ENCODE results near the gene SLC35A3.
"Not testable (repeated sequence)": the region's sequence is repeated elsewhere in the genome, so short reads cannot be mapped to it uniquely, and the experiment has no call there.

Gene SLC35A3

DNA sequence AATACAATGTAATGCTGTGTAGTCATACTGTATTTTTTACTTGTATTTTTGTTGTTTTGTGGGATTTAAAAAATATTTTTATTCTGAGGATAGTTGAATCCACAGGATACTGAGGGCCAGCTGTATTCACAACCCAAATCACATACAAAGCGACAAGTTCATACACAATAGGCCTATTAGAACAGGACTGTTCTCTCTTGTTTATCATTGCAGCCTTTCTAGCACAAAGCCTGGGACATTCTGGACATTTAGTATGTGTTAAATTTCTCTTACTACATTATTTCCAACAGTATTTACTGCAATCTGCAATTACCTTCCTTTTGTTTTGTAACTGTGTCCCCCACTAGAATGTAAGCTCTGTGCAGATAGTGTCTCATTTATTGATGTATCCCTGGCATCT, 65.4 kb downstream of the SLC35A3 start:
- DNase-seq (ENCODE audit: low spot score): no peak

DNA sequence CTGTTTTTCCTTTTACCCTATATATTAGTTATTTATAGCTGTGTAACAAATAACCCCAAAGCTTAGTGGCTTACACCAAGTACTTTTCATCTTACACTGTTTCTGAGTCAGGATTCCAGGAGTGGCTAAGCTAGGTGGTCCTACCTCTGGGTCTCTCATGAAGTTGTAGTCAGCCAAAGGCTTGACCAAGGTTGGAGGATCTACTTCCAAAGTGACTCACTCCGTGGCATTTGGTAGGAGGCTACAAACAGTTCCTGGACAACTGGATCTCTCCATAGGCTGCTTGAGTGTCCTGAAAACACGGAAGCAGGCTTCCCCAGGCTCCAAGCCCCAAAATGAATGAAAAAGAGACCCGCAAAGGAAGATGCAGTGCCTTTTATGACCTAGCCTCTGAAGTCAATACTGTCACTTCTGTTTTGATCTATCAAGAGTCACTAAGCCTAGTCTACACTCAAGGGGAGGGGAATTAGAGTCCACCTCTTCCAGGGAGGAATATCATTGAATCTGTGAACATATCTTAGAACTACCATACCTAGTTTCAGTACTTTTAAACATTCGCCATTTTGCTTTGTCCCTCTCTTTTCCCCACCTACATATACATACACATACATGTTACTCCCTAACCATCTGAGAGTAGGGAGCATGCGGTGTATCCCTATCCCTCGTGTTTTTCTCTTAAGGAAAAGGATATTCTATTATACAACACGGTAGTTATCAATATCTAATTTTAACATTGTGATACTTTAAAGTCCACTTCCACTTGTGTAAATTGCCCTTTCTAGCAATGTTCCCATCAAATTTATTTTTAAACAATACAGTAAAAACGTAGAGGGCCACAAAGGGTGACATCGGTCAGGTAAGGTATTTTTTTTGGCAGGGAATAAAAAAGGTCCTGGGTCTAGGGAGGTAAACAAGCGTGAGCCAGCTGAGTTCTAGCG, 67.2 kb downstream of the SLC35A3 start:
- peak; percentile 20 for DNase-seq (ENCODE audit: low spot score)

DNA sequence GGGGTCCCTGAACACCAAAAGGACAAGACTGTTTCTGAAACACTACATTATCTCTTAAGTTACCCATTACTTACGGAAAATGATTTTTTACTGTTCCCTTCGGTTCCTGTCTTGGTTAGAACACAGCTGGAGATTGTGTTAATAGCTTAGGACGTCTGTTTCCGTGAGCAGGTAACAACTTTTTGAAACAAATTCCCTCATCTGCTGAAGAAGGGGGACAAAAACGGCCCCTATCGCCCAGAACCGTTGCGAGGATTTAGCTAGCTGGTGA, 67.8 kb downstream of the SLC35A3 start:
- DNase-seq (ENCODE audit: low spot score): peak; percentile 9

DNA sequence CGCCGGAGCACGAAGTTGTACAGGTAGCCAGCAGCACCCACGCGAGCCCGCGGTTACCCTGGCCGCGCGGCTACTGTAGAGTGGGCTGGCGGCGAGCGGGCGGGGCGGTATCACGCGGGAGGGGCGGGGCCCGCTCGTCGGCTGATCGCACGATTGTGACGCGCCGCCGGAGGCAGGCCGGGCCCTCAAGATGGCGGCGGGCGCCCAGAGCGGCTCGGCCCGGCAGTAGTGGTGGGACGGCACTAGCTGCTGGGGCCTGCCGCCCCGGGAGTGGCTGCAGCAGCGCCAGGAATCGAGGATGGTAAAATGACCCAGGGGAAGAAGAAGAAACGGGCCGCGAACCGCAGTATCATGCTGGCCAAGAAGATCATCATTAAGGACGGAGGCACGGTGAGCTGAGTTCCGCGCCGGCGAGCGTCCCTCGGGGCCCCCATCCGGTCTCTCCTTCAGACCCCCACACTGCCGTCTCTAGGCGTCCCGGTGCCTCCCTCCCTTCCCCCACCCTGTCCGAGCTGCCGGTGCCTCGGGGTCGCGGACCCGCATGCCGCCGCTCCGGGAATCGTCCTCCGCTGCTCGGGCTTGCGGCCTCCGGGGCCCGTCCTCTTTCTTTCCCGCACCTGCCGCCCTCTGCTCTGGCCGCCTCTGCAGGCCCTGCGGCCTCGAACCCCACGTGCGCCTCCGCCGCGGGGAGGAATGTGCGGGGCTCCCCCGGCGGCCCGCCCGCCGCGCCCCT, 68.3 kb downstream of the SLC35A3 start:
- DNase-seq (ENCODE audit: low spot score): peak; percentile 72

DNA sequence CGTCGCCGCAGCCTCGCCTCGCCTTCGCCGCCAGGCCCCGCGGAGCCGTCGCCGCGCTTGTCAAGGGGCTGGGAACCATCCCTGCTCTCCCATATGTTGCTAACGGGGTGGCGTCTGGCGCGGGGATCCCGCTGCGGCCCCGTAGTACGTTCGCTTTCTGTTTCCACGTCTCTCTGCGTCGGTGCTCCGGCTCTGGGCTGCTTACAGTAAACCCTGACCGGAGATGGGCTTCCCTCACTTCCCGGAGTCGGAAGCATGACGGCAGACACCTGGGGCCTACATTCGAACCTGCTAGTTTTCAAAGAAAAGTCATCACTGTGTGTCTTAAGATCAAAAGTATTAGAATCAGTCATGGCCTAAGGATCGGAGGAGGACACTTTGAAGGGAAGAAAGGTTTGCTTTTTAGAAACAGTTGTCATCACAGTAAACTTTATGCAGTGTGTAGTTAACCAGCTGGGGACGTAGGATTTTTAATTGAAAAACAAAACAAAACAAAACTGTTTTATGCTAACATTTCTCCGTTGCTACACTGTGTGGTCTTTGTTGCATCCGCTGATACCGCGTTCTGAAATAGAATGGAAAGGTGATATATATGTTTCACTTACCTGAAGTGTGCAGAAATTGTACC, 69.0 kb downstream of the SLC35A3 start:
- peak; percentile 38 for DNase-seq (ENCODE audit: low spot score)

DNA sequence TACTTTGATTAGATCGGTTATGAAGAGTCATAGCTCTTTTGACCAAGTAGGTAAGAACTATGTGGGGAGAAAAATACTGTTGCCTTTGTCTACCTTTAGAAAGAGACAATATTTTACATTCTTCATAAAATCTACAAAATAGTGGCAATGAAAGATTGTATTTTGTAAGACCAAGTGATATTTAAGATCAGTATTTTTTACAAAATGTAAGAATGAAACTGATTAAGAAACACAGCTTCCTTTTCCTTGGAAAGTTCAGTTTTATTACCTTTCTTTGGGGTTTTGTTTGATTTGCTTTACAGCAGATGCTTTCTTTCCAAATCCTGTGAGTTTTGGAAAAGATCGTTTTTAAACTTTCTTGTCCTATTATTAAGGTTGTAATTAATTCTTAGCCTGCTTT, 69.8 kb downstream of the SLC35A3 start:
- no peak for DNase-seq (ENCODE audit: low spot score)

DNA sequence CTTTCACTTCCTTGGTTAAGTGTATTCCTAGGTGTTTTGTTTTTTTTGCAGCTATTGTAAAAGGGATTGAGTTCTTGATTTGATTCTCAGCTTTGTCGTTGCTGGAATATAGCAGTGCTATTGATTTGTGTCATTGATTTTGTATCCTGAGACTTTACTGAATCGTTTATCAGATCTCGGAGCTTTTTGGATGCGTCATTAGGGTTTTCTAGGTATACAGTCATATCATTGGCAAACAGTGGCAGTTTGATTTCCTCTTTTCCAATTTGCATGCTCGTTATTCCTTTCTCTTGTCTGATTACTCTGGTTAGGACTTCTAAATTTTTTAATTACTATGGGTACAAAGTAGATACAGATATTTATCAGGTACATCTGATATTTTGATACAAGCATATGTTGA, 75.4 kb downstream of the SLC35A3 start:
- no peak for DNase-seq (ENCODE audit: low spot score)

DNA sequence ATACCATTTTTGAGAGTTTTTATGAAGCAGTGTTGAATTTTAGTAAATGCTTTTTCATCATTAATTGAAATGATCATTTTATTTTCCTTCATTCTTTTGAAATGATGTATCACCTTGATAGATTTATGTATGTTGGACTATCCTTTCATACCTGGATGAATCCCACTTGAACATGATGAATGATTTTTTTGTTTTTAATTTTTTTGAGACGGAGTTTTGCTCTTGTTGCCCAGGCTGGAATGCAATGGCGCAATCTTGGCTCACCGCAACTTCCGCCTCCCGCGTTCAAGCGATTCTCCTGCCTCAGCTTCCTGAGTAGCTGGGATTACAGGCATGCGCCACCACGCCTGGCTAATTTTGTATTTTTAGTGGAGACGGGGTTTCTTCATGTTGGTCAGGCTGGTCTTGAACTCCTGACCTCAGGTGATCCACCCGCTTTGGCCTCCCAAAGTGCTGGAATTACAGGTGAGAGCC, 77.5 kb downstream of the SLC35A3 start:
- DNase-seq (ENCODE audit: low spot score): not testable (repeated sequence)

DNA sequence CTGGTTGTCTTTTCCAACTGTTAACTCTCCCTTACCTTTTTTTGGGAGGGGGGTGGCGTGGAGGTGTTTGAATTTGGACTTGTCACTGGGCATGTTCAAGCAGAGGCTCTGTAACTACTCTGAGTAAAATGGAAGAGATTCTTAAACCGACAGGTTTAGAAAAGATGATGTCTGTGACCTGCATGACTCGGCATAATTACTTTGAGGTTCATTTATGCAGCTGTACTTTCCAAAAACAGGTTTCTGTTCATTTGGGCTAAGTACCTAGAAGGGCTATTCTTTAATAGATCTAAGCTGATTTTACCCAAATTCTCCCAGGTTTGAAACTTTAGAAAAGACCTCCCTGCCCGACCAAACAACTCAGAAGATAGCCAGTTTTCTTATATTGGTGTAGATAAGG, 80.3 kb downstream of the SLC35A3 start:
- no peak for DNase-seq (ENCODE audit: low spot score)

DNA sequence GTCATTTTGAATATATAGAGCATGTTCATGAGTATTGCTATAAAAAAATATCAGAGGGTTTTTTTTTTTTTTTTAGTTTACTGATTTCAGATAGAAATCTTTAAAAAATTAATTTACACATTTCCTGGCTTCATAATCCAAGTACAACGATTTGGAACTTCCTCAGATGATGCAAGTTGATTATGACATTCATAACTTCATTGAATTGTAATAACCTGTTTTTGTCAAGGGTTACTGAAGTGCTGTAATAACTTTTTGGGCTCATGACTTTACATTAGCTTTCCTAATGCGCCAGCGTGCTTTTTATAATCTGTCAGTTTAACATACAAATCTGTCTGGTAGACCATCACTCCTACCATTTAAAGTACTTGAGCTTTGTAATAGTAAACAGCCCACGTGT, 81.6 kb downstream of the SLC35A3 start:
- DNase-seq (ENCODE audit: low spot score): no peak

DNA sequence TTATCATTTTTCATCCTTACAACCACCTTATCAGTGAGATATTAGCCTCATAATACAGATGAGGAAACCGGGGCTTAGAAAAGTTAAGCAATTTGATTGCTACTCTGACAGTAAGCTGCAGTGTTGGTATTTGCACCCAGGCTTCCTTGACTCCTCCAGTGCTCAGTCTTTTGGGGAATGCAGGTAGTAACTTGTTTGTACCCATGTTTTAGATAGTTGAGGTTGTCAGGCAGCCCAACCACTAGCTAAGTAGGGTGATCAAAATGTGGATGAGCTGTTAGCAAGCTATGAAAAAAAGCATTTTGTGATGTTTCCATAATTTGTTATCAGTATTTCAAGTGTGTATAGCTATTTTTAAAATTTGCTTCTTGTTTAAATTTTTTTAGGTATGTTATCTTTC, 82.1 kb downstream of the SLC35A3 start:
- no peak for DNase-seq (ENCODE audit: low spot score)

DNA sequence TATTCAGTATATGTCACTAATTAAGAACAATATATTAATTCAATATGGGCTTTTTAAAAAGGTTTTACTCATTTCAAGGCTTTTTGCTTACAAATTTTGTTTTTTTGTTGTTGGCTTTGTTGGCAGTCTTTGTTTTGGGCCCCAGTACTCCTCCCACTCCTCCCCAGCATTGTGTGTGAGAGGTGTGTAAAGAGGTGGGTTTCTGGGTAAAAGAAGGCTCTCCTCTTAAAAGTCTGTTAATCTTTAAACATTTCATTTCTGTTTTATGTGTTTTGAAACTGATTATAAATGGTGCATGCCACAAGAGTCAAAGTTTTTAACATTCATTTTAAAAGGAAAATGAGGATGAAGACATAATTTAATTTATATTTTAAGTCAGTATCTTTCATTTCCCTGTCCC, 83.3 kb downstream of the SLC35A3 start:
- no peak for DNase-seq (ENCODE audit: low spot score)

DNA sequence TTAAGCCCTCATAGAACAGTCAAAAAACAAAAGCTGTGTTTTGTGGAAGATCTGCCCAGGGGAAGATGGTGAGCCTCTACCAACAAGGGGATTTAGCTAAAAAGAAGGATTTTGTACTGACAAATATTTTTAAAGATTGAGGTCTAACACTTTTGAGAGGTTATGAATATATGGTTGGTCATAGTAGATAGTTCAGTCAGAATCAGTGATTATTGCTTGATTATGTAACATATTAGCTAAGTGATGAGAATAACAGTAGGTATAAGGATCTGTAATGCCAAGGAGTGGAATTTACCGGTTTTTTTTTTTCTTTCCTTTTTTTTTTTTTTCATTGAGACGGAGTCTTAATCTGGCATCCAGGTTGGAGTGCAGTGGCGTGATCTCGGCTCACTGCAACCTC, 83.9 kb downstream of the SLC35A3 start:
- no peak for DNase-seq (ENCODE audit: low spot score)

DNA sequence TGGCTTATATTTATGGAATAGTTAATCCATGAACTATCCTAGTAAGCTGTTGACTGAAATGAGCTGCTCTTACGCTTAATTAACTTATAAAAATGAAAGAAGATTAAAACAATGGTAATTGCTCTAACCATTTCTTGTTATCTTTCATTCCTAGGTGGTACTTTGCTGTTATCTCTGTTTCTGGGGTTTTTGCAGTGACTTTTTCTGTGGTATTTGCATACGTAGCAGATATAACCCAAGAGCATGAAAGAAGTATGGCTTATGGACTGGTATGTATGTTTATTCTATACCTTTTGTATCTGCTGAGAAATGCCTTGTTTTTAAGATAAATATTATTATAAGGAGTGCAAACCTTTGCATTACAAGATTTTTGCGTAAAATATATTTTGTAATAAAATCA, 91.9 kb downstream of the SLC35A3 start:
- no peak for DNase-seq (ENCODE audit: low spot score)

DNA sequence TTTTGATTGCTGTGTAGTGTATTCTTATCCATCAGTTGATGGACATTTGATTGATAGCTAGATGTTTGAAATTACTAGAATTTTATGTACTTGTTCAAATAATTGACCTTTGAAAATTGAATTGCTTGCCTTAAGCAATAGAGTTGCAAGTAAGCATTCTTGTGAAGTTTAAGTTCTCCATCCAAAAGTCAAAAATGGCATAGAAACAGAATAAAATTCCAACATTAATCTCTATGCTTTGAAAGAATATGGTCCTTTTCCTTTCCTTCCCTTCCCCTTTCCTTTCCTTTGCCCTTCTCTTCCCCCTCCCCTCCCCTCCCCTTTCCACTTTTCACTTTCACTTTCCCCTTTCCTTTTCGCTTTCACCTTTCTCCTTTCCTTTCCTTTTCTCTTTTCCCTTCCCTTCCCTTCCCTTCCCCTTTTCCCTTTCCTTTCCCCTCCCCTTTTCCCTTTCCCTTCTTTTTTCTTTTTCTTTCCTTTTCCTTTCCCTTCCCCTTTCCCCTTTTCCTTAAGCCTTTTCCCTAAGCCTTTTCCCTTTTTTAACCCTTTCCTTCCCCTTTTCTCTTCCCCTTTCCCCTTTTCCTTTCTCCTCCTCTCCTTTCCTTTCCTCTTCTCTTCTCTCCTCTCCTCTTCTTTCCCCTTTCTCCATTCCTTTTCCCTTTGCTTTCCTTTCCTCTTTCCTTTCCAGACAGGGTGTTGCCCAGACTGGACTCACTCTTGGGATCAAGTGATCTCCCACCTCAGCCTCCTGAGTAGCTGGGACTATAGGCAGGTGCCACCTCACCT, 95.6 kb downstream of the SLC35A3 start:
- no peak for DNase-seq (ENCODE audit: low spot score)

DNA sequence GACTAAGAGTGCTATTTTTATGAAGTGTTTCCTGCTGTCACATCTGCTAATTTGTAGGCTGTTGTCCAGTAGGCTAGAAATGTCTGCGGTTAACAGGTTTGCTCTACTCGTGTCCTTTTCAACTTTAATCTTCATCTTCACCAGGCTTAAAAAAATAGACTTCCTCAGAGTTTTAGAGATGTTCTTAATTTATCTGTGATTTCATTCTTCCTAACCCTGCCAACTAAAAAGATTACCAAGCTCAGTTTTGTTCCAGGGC, 96.1 kb downstream of the SLC35A3 start:
- DNase-seq (ENCODE audit: low spot score): no peak

DNA sequence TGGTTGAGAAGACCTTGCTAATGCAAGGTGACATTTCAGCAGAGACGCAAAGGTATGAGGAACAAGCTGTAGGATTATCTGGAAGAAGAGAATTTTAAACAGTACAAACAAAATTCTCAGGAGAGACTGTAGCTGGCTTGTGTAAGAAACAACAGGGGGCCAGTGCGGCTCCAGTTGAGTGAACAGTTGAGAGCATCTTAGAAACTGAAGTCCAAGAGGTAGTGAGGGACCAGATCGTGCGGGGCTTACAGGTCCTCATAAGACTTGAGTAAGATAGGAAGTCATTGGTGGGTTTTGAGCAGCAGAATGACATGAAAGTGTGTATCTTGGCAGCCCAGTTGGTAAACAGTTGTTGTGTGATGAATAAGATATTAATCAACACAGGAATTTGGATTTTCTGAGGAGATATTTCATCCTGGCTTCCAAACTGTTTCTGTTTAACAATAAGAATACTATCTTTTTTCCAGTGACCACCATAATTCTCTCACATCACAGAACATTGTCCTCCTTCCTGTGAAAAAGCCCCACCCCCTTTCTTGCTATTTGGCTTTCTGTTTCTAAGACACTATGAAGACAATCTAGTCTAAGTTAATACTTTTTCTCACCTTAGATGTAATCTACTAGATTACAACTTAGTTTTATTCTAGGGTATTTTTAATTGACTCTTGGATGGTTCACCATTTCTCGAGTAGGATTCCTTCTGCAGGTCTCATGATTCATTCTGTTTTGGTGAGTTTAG, 100.6 kb downstream of the SLC35A3 start:
- no peak for DNase-seq (ENCODE audit: low spot score)

DNA sequence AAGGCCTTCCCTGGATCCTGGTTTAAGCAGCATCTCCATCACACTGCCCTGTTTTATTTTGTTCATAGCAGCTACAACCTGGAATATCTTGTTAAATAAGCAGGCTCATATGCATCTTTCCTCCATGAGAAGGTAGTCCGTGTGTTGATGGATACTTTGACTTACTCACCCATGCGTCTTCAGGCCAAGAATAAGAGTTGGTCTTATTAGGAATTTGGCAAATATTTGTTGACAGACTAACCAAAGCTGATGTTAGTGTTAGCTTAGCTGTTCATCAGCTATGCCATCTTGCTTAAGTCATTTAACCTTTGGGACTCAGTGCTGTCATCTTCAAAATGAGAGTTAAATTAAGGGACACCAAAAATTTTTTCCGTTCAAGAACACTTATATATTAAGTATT, 103.7 kb downstream of the SLC35A3 start:
- DNase-seq (ENCODE audit: low spot score): no peak

DNA sequence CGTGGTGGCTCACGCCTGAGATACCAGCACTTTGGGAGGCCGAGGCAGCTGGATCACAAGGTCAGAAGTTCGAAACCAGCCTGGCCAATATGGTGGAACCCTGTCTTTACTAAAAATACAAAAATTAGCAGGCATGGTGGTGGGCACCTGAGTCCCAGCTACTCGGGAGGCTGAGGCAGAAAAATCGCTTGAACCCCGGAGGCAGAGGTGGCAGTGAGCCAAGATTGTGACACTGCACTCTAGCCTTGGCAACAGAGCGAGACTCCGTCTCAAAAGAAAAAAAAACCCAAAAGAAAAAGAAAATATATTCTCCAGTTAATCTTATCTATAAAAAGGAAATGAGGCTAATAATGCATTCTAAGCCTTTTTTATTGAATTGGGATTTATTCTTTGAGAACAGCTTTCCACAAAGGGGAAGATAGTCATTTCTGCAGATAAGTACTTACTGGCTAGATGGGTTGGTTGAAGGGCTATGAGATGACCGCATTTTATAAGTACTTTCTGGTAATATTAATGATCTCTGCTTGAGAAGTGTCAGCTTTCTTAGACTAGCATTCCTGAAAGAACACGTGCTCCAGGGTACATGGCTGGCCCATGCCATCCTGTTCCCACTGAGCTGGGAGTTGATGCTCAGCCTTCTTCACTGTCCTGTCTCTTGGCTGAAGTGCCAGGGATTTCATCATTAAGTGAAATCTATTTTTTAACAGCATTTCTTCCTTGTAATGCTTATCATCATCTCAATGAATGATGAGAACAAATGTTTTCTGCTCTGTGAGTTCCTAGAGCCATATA, 105.0 kb downstream of the SLC35A3 start:
- DNase-seq (ENCODE audit: low spot score): no peak

DNA sequence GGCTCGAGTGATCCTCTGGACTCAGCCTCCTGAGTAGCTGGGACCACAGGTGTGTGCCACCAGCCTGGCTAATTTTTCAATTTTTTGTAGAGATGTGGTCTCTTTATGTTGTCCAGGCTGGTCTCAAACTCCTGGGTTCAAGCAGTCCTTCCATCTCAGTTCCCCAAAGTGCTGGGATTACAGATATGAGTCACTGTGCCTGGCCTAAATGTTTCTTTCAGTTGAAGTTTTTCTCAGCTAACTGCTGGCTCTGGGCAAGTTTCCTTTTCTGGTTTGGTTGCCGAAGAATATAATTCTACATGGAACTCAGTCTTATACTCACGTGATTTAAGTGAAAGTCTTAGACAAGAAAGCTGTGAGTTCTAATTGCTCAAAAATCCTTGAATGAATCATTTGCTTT, 106.0 kb downstream of the SLC35A3 start:
- no peak for DNase-seq (ENCODE audit: low spot score)

DNA sequence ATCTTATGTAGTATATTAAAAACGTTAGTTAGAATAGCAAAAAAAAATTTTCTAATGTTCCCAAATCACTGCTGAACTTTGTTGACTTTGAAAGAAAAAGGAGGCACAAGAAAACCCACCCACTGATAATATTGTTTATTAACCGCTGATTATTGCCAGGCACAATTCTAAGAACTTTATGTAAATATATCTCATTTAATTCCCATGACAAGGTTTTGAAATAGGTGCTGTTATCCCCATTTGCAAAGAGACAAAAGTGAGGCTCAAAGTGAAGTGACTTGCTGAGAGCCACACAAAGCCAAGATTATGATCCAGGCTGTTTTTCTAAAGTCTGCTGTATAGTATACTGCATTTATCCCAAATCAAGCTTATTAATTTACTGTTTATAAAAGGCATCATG, 106.5 kb downstream of the SLC35A3 start:
- no peak for DNase-seq (ENCODE audit: low spot score)
